ENCODE data around the gene DLST.

The DLST gene

DNA sequence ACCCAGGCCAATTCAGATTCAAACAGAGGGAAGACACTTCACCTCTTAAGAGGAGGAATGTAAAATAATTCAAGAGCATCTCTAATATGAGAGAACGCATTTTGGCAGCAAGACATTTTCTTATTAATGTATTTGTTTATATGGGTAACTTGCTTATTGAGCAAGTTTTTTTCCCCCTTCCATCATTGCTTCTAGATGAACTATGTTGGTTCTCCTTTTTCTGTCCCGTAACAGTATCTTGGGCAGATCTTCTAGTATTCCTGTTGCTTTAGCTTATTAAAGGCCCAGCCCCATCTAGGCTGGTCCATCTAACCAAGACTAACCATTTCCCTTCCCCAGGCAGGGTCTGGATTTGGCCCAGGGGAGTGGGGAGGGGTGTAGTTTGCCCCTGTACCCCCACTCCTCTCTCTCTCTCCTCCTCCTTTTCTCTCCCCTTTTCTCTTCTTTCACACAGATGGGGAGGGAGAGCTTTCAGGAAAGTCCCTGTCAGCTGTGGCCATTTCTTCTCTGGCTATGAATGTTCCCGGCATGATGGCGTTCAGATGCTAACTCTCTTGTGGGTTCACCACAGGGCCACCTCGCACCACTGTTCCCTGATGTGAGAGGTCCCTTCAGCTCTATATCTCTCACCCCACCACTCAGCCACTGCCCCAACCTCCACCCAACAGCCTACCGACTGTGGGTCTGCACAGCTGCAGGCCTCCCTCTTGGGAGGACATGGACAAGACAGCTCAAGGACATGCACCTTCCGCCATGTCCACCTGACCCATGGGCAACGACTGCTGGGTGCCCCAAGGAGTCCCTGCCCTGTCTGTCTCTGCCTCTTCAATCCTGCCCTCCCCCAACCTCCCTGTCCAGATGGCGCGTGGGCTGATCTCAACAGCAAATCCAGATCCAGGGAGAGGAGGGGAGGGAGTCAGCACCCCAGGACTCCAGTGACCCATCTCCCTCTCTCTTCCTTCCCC, 57.1 kb downstream of the DLST start (continued):
- no peak for TF ChIP-seq TSHZ2 (CRISPR knock-in tag; IDR thresholded peaks at IDR 0.05)
- no peak for TF ChIP-seq TOX (CRISPR knock-in tag; IDR thresholded peaks at IDR 0.05; ENCODE audit: borderline replicate concordance)
- no peak for TF ChIP-seq BACH2 (CRISPR knock-in tag; IDR thresholded peaks at IDR 0.05; ENCODE audit: borderline replicate concordance)
- TF ChIP-seq, protein P1, sequence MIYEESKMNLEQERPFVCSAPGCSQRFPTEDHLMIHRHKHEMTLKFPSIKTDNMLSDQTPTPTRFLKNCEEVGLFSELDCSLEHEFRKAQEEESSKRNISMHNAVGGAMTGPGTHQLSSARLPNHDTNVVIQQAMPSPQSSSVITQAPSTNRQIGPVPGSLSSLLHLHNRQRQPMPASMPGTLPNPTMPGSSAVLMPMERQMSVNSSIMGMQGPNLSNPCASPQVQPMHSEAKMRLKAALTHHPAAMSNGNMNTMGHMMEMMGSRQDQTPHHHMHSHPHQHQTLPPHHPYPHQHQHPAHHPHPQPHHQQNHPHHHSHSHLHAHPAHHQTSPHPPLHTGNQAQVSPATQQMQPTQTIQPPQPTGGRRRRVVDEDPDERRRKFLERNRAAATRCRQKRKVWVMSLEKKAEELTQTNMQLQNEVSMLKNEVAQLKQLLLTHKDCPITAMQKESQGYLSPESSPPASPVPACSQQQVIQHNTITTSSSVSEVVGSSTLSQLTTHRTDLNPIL (CRISPR knock-in tag; IDR thresholded peaks at IDR 0.05; ENCODE audit: low read depth) = no peak
- TF ChIP-seq PPARA (CRISPR knock-in tag; IDR thresholded peaks at IDR 0.05; ENCODE audit: borderline replicate concordance) = no peak
- TF ChIP-seq TCF4 (CRISPR knock-in tag; IDR thresholded peaks at IDR 0.05; ENCODE audit: borderline replicate concordance) = no peak

- ATAC-seq = no peak
- no peak for TF ChIP-seq RARB (CRISPR knock-in tag; IDR thresholded peaks at IDR 0.05)
- no peak for TF ChIP-seq GLIS3 (CRISPR knock-in tag; IDR thresholded peaks at IDR 0.05)
- no peak for TF ChIP-seq ISL1 (CRISPR knock-in tag; IDR thresholded peaks at IDR 0.05)
- TF ChIP-seq, protein P2, sequence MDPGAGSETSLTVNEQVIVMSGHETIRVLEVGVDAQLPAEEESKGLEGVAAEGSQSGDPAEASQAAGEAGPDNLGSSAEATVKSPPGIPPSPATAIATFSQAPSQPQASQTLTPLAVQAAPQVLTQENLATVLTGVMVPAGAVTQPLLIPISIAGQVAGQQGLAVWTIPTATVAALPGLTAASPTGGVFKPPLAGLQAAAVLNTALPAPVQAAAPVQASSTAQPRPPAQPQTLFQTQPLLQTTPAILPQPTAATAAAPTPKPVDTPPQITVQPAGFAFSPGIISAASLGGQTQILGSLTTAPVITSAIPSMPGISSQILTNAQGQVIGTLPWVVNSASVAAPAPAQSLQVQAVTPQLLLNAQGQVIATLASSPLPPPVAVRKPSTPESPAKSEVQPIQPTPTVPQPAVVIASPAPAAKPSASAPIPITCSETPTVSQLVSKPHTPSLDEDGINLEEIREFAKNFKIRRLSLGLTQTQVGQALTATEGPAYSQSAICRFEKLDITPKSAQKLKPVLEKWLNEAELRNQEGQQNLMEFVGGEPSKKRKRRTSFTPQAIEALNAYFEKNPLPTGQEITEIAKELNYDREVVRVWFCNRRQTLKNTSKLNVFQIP (CRISPR knock-in tag; IDR thresholded peaks at IDR 0.05; ENCODE audit: borderline replicate concordance, low read depth) = no peak
- TF ChIP-seq SNAI2 (CRISPR knock-in tag; IDR thresholded peaks at IDR 0.05) = no peak
- TF ChIP-seq OSR1 (CRISPR knock-in tag; IDR thresholded peaks at IDR 0.05) = no peak
- TF ChIP-seq PPARA (CRISPR knock-in tag; IDR thresholded peaks at IDR 0.05; ENCODE audit: borderline replicate concordance) = no peak
- TF ChIP-seq, protein P3, sequence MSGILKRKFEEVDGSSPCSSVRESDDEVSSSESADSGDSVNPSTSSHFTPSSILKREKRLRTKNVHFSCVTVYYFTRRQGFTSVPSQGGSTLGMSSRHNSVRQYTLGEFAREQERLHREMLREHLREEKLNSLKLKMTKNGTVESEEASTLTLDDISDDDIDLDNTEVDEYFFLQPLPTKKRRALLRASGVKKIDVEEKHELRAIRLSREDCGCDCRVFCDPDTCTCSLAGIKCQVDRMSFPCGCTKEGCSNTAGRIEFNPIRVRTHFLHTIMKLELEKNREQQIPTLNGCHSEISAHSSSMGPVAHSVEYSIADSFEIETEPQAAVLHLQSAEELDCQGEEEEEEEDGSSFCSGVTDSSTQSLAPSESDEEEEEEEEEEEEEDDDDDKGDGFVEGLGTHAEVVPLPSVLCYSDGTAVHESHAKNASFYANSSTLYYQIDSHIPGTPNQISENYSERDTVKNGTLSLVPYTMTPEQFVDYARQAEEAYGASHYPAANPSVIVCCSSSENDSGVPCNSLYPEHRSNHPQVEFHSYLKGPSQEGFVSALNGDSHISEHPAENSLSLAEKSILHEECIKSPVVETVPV (CRISPR knock-in tag; IDR thresholded peaks at IDR 0.05) = no peak
- no peak for TF ChIP-seq ZNF565 (CRISPR knock-in tag; conservative IDR thresholded peaks at IDR 0.05; ENCODE audit: low read depth)
- no peak for TF ChIP-seq TSHZ2 (CRISPR knock-in tag; IDR thresholded peaks at IDR 0.05)
Measured at GRCh38 chr14:74940956-74941565, 59.3 kb downstream of the DLST start.

DNA sequence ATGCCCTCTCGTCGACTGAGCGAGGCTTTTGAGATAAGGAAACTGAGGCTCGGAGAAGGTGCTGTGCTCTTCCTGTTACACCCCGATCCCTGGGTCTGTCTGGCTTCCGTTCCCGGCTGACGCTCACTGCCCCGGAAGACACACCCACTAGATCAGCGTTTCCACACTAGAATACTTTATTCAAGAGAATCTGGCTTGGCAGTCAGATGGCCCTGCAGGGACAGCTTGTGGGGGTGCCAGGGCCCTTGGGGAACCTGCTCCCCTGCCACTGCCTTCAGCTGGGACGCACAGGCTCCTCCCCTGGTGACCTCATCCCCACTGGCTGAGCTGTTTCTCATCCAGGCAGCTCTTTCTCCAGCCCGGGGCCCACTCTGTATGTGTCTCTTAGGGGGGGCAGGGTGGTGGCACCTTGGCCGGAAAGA, 60.0 kb downstream of the DLST start:
- peak; percentile 19; the same call in 1 of the 3 replicates for ATAC-seq
- TF ChIP-seq, protein P1 (CRISPR knock-in tag; IDR thresholded peaks at IDR 0.05; ENCODE audit: low read depth) = no peak
- TF ChIP-seq TCF4 (CRISPR knock-in tag; IDR thresholded peaks at IDR 0.05; ENCODE audit: borderline replicate concordance) (no peak), TSHZ2 (CRISPR knock-in tag; IDR thresholded peaks at IDR 0.05) (no peak), ARNTL (CRISPR knock-in tag; IDR thresholded peaks at IDR 0.05; ENCODE audit: borderline replicate concordance, low read depth) (no peak), ISL1 (CRISPR knock-in tag; IDR thresholded peaks at IDR 0.05) (no peak), OSR1 (CRISPR knock-in tag; IDR thresholded peaks at IDR 0.05) (no peak), BACH2 (CRISPR knock-in tag; IDR thresholded peaks at IDR 0.05; ENCODE audit: borderline replicate concordance) (no peak), ZC3H10 (CRISPR knock-in tag; IDR thresholded peaks at IDR 0.05) (no peak), TOX (CRISPR knock-in tag; IDR thresholded peaks at IDR 0.05; ENCODE audit: borderline replicate concordance) (no peak), ZFP3 (CRISPR knock-in tag; IDR thresholded peaks at IDR 0.05) (no peak)
- TF ChIP-seq, protein P3 (CRISPR knock-in tag; IDR thresholded peaks at IDR 0.05) = no peak

All from SK-N-SH treated with all-trans-retinoic acid at 6 μM for 48 hours (cell line).